Subcutaneous adipose tissue (tissue), 4 donors: Measurements from ENCODE around the gene F5. TPM values are rescaled to one million over a fixed set of nuclear protein-coding genes. Genes with fewer than 3 reads are reported as not detected.

Experiments
- CTCF ChIP-seq: fragments of 450-650 bp; IDR thresholded peaks from one replicate; pipeline ENCODE4 v1.5.1; 2016; ENCODE audit warnings: low read depth, mild to moderate bottlenecking, control low read depth, antibody characterized with exemption, moderate library complexity
- total RNA-seq, 4 donors: library from RNA; depleted of rRNA; stranded (reverse); fragments of >200 nt; gene quantifications; one replicate each; pipeline ENCODE4 v1.1.0, GENCODE V29; 2016

Gene F5
- total RNA-seq, 4 donors from 2014 or later: 2.3 to 16.3 (median 8.2) TPM

- TF ChIP-seq CTCF: no peak
Observed at GRCh38 chr1:169488157-169488556, 98.1 kb downstream of the F5 start.

- no peak for TF ChIP-seq CTCF
Observed at GRCh38 chr1:169487561-169487960, 98.7 kb downstream of the F5 start.

GRCh38 chr1:169487133-169487532, 99.1 kb downstream of the F5 start:
- no peak for TF ChIP-seq CTCF

GRCh38 chr1:169486281-169487051, 99.8 kb downstream of the F5 start:
- TF ChIP-seq CTCF: no peak

- no peak for TF ChIP-seq CTCF
Observed at GRCh38 chr1:169485431-169486280, 100.6 kb downstream of the F5 start, which contains the start of gene SLC19A2. Gene SLC19A2, minus strand, starts transcription at chr1:169485944. Its CDS starts 178 bp downstream, at chr1:169485766.

GRCh38 chr1:169484683-169485430, 101.4 kb downstream of the F5 start:
- TF ChIP-seq CTCF: no peak

- TF ChIP-seq CTCF: no peak
Observed at GRCh38 chr1:169484101-169484500, 102.2 kb downstream of the F5 start.
